Left forelimb (tissue), 1 donor: Measurements from ENCODE around the gene MRPL40.

ENCODE experiments used
- DNase-seq: peaks from one replicate; pipeline ENCODE4 v3.0.0-alpha.2; 2018; ENCODE audit warnings: low spot score

MRPL40 gene

DNA sequence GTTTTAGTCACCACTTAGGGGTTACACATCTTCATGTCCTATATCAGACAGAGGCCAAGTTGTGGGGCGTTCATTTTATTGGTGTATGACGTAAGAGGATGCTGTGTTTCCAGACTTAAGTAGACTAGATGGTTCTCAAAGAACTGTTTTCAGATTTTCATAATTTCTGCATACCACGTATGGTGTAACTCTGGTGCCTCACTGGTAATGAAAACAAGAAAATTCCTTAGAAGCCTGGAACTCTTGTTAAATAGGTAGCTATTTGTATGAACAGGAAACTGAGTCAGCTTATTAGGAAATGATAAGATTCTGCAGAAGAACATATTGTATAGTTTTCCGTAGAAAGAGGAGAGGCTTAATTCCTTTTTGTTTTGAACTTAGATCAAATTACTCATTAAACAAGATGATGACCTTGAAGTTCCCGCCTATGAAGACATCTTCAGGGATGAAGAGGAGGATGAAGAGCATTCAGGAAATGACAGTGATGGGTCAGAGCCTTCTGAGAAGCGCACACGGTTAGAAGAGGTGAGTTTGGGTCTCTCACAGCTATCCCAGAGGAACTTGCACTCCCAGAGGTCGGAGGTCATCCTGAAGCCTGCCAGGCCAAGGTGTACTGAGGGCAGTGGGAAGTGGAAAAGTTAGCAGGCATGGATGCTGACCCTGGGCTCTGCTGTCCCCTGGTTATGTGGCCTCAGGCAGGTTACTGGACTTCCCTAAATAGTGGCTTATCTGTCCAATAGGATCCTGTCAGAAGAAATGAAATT, 51.3 kb downstream of the MRPL40 start:
- DNase-seq = no peak
